Measurements from ENCODE around the gene SCARB1.

SCARB1 gene

DNA sequence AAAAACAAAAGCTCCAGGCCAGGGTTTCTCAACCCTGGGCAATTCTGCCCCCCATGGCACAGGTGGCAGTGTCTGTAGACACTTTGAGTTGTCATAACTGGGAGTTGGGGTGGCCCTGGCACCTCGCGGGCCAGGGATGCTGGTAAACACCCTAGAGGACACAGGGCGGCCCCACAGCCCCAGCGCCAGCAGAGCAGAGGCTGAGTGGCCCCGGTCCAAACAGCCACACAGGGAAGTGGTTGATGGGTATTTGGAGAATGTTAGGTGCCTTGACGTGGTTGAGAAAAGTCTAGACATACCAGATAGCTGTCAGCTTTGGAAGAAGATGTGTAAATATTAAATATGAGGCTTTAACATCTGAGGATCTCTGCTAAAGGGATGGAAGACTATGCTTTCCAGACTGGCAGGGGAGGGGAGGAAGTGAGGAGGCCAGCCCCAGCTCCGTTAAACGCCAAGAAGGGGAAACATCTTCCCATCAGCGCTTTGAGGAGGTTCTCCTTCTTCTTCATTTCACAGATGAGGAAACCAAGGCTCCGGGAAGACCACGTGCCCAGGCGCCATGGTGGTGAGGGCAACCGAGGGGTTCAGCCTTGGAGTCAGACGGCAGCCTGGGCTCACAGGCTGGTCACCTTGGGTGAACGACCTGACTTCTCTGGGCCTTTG, 103.7 kb downstream of the SCARB1 start:
- ChIA-PET CTCF (interaction anchor here (0.6 kb wide), 1 partner anchor 186 kb away, joined by 3 read pairs; no protein-coding TSS in a partner anchor), POLR2A (ENCODE audit: low non-redundant PET) (no interaction called here)
- no peak for DNase-seq (ENCODE audit: low spot score)

DNA sequence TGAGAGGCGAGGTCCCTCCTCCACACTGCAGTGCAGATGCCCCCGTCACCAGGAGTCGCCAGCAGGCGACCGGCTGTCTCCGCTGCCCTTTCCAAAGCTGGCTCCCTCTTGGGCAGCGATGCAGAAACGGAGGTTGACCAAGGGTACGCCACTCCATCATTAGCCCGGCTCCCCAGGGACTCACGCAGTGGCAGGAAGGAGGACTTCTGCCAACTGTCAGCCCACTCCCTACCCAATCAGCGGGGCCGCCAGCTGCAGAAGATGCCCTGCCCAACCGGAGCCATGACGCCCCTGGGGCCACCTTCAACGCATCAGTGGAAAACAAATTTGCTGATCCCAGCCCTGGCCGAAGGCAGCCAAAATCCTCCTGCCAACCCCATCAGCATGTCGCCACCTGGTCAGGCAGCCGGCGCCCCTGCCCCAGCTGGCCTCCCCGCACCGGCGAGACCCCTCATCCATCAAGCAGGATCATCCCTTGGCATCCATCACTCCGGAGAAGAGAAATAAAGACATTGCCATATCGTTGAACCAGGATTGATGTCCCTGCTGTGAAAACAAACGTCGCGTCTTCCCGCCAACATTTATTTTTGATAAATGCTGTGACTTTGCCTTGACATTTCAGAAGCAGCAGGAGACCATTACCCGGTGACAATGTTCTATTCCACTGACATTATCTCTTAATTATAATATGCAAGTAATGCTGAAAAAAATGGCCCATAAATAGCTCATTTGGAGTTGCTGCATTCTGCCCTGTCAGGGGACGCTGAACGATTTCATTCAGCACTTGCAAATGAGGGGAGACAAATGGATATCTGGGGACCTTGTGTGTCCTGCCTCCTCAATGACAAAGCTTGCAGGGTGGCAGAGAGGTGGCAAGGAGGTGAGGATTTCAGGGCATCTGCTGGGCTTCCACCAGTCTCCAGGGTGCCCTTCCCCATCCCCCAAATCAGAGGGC, 105.1 kb downstream of the SCARB1 start:
- TF ChIP-seq CTCF (conservative IDR thresholded peaks at IDR 0.05; ENCODE audit: low read depth), result no peak
- no peak for DNase-seq (ENCODE audit: low spot score)
- CTCF ChIA-PET, result interaction anchor here (0.9 kb wide), 1 partner anchor 522 kb away, joined by 3 read pairs; no protein-coding TSS in a partner anchor
- no peak overlapping the region for H3K27ac ChIP-seq
- POLR2A ChIA-PET (ENCODE audit: low non-redundant PET), result no interaction called here

More for the DNA sequence above, 103.7 kb downstream of the SCARB1 start:
- H3K27ac ChIP-seq, result no peak overlapping the region
- TF ChIP-seq CTCF (conservative IDR thresholded peaks at IDR 0.05; ENCODE audit: low read depth), result no peak

GRCh38 chr12:124757329-124757728, 106.3 kb downstream of the SCARB1 start:
- CTCF ChIA-PET, result no interaction called here
- POLR2A ChIA-PET (ENCODE audit: low non-redundant PET), result no interaction called here

GRCh38 chr12:124756760-124757159, 106.9 kb downstream of the SCARB1 start:
- TF ChIP-seq CTCF (conservative IDR thresholded peaks at IDR 0.05; ENCODE audit: low read depth), result no peak
- H3K27ac ChIP-seq, result no peak overlapping the region
- ChIA-PET POLR2A (ENCODE audit: low non-redundant PET) (no interaction called here), CTCF (interaction anchor here (1.4 kb wide), 1 partner anchor 14 kb away, joined by 4 read pairs; no protein-coding TSS in a partner anchor)
- no peak for DNase-seq (ENCODE audit: low spot score)

More at GRCh38 chr12:124757329-124757728, 106.3 kb downstream of the SCARB1 start:
- no peak for TF ChIP-seq CTCF (conservative IDR thresholded peaks at IDR 0.05; ENCODE audit: low read depth)
- no peak for DNase-seq (ENCODE audit: low spot score)
- H3K27ac ChIP-seq, result no peak overlapping the region

- CTCF ChIA-PET, result interaction anchor here (1.4 kb wide), 1 partner anchor 15 kb away, joined by 4 read pairs; no protein-coding TSS in a partner anchor
- POLR2A ChIA-PET (ENCODE audit: low non-redundant PET), result no interaction called here
- H3K27ac ChIP-seq, result peak overlapping the region; percentile 82
- no peak for DNase-seq (ENCODE audit: low spot score)
- TF ChIP-seq CTCF (conservative IDR thresholded peaks at IDR 0.05; ENCODE audit: low read depth), result no peak
Measured at GRCh38 chr12:124756166-124756565, 107.5 kb downstream of the SCARB1 start.

GRCh38 chr12:124755801-124756148, 107.9 kb downstream of the SCARB1 start:
- DNase-seq (ENCODE audit: low spot score), result no peak
- TF ChIP-seq CTCF (conservative IDR thresholded peaks at IDR 0.05; ENCODE audit: low read depth), result no peak
- ChIA-PET POLR2A (ENCODE audit: low non-redundant PET) (no interaction called here), CTCF (interaction anchor here (1.3 to 1.4 kb wide), 2 partner anchors 10 to 15 kb away, joined by 4 read pairs; no protein-coding TSS in a partner anchor)
- H3K27ac ChIP-seq, result peak overlapping the region; percentile 82

All from RWPE1 (cell line).